Activated CD8-positive, alpha-beta memory T cell treated with anti-CD3 and anti-CD28 coated beads for 1 hour (primary cell): ENCODE results near the gene SLC38A10.
A peak's percentile ranks its signal among the peaks of the same experiment; 100 is the strongest.

ENCODE experiments used
- DNase-seq, 2 donors: peaks; one replicate each; pipeline ENCODE4 v3.0.0-alpha.2; 2020; ENCODE audit warnings: low read depth in 1 of 2; ENCODE audit errors: extremely low read depth in 1 of 2

SLC38A10 gene

GRCh38 chr17:81244358-81245023 is 50.6 kb downstream of the SLC38A10 start:
- no peak for DNase-seq

GRCh38 chr17:81243333-81243664 is 51.8 kb downstream of the SLC38A10 start:
- no peak for DNase-seq

DNA sequence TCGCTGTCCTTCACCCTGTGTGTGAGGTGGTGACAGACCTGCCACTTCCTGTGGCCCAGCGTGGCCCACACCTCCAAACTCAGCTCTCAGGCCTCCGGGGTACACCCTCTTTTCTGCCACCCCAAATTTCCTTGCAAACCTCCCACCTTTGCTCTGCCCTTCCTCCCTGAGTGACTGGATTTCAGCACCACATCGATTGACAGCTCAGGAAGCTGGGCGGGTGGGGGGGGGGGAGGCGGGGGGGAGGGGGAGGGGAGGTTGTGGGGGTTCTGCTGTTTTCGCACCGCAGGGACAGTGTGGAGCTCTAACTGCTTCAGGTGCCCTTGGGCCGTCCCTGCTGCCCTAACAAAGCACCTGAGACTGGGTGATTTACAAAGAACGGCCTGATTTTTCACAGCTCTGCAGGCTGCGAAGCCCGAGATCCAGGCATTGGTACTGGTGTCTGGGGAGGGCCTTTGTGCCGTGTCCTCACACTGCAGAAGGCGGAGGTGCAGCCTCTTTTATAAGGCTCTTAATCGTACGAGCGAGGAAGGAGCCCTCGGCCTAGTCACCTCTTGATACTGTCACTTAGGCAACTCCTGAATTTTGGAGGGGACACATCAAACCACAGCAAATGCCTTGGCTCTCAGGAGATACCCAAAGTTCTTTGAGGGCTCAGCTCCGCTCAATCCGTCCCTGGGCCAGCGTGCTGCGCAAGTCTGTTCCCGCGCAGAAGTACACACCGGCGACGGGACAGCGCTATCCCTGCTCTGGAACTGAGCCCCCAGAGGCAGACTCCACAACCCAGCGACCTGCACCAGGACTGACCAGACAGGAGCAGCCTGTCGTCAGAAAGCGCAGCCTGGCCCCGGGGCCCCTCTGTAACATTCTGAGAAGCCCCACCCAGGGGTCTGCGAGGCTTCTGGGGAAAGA is 52.4 kb downstream of the SLC38A10 start:
- no peak for DNase-seq

- peak in 1 of 2 donors; percentile 49 for DNase-seq
Observed at GRCh38 chr17:81241648-81242420, 53.3 kb downstream of the SLC38A10 start.

DNA sequence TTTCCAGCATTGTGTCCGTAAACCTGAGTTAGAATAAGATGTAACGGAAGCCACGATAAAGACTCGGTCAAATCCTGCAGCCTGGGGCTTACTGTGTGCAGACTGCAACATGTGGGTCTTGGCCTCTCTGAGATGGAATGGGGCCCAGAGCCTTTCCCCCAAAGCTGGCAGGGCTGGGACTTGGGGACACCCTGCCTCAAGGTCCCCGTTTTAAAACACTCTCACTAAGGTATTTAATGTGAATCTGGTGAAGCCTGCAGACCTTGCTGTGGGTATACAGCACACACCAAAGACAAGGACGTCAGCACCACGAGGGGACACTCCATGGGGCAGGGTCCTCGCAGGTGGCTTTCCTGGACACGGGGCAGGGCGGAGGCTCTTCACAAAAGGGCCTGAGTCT is 53.9 kb downstream of the SLC38A10 start:
- no peak for DNase-seq

- no peak for DNase-seq
Observed at GRCh38 chr17:81240761-81241160, 54.3 kb downstream of the SLC38A10 start.

DNA sequence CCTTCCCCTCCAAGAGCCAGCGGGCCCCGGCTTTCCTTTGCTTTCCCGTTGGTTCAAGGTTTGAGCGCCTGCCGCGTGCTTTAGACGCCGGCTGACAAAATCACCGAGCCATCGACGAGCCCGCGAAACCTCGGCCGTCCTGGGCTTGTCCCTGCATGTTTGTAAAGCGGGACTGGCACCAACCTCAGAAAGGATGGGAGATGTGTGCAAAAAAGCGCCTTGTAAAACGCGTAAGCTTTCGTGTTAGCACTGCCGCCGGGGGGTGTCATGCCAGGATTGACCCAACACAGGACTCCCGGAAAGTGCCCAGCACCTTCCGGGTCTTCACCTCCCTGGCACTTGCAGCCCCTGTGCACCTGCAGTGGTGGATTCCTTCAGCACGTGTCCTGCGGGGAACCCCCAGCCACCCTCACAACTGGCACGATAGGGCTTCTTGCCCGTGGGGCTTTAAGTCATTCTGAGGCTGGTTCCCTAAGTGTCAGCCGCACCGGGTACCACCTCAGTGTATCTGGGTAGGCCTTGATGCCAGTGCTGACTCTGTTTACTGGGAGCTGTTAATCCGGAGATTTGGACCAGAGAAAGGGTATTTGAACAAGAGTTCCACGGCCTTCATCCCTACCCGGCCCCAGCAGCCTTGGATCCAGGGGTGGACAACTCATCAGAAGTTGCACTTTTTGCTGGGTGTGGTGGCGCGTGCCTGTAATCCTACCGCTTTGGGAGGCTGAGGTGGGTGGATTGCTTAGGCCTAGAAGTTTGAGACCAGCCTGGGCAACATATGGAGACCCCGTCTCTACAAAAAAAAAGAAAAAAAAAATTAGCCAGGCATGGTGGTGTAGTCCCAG is 55.2 kb downstream of the SLC38A10 start:
- DNase-seq: no peak

DNA sequence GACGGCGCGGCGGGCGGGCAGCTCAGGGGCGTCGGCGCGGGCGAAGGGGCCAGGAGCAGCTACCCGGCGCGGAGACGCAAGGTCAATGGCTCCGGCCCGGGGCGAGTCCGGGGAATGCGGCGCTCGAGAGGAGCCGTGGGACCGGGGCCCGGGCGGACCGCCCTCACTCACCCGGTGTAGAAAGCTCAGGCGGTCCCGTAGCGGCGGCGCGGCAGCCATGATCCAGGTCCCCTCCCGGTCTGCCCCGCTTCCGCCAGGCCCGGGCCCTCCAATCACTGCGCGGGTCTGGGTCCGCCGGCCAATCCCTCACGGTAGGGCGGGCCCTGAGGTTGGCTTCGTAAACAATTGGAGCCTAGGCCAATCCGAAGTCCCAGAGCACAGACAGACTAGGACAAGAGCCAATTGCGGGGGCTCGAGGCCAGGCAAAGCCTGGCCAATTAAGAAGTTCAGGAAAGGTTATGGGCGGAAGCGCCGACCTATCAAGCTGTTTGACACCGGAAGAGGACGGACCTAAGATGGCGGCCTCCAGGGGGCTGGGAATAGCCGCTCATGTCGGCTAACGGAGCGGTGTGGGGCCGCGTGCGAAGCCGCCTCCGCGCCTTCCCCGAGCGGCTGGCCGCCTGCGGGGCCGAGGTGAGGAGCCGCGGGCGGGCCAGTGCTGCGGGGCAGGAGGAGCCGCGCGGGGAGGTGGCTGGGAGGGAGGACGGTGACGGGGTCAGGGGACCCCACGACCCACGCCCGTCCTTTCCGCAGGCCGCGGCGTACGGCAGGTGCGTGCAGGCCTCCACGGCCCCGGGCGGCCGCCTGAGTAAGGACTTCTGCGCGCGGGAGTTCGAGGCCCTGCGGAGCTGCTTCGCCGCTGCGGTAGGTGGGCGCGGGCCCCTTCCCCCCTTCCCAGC is 56.0 kb downstream of the SLC38A10 start, which contains the start of the genes NDUFAF8 and TEPSIN:
TSS of gene NDUFAF8 (plus strand) at position 504 of the 899 bp plus-strand sequence. CDS start at position 550, 46 bp downstream.
TSS of gene TEPSIN (minus strand) at position 241 of the 899 bp plus-strand sequence. CDS start at position 219, 22 bp downstream.
- peak; percentile 85 to 89 for DNase-seq

DNA sequence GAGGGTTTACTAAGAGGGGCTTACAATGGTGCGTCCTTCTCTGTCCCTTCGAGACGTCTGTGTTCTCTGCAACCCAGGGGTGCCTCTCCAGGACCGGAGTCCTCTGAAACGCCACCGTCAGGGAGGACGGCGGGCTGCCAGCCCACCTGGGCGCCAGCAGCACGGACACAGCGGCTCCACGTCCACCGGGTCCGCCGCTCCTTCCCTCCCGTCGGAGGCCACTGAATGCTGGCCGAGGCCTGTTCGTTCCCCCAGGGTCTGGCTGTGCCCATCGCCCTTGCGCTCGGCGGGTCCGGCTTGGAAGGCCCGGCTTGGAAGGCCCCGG is 56.7 kb downstream of the SLC38A10 start:
- no peak for DNase-seq

DNA sequence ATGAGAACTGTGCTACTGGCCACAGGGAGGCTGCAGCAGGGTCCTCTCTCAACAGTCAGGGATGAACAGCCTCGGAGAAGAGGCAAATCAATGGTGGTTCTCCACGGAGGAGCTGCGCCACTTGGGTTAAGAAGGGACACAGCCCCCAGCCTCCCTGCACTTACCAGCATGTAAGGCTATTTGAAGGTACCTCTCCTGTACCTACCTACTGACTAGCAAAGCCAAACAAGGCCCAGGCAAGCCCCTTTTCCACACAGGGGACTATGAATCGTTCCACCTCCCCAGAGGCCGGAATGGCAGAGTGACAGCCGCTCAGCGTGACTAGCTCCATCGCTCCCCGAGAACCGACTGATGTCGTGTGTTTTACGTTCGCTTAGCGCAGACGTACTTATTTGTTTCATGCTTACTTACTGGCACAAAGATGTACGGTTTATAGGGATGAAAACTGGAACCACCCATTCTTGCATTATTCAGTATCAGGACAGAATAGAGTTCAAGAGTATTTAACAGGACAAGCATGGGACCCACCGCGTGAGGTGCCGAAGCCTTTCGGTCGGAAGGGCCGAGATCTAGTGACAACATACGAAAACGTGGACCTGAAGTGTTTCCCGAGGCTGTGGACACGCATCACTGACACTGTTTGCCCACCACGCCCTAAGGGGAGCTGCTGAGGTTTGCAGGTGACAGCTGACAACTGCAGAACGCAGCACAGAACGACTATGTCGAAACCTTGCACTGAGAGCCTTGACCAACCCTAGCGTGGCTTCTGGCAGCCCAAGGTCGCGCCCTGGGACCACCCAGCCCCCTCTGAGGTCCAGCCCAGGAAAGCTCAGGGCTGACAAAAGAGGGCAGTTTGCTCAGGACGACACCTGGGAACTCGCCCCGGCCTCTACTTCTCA is 57.3 kb downstream of the SLC38A10 start:
- no peak for DNase-seq

GRCh38 chr17:81236784-81237183 is 58.3 kb downstream of the SLC38A10 start:
- no peak for DNase-seq

DNA sequence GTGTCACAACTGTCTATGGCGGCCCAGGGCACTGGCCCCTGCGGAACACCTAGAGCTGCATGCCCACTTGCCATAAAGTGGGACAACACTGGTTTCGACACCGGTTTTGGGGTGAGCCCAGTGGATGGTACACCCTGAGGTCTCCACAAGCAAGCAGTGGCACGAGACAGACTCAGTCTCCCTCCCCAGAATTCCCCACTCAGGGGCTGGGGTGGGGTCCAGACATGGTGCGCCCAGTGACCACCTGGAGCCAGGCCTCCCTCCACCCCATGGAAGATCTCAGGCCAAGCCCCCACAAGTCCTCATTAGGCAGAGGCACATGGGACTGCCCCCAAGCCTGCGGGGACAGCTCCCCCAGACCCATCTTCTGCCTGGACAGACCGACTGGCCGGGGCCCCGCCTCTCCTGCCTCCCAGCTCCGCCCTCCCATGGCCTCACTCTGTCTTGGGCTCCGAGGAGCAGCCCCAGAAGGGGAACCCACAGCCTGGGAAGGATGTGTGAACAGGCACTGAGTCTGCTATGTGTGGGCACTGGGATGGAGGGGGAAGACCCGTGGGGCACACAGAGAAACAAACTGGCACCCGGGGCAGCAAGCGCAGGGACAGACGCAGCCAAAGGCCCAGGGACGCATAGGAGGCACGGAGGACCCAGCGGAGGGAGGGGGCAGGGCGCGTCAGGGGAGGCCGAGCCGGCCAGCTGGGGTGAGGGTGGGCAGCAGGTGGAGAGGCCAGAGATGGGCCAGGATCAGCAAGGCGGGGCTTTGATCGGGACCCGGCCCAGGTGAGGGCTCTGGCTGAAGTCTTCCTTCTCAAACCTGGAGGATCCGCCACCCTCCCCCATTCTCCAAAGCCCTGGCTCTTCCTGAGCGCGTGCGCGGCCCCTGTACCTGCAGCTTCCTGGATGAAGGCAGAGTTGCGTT is 59.0 kb downstream of the SLC38A10 start:
- no peak for DNase-seq

DNA sequence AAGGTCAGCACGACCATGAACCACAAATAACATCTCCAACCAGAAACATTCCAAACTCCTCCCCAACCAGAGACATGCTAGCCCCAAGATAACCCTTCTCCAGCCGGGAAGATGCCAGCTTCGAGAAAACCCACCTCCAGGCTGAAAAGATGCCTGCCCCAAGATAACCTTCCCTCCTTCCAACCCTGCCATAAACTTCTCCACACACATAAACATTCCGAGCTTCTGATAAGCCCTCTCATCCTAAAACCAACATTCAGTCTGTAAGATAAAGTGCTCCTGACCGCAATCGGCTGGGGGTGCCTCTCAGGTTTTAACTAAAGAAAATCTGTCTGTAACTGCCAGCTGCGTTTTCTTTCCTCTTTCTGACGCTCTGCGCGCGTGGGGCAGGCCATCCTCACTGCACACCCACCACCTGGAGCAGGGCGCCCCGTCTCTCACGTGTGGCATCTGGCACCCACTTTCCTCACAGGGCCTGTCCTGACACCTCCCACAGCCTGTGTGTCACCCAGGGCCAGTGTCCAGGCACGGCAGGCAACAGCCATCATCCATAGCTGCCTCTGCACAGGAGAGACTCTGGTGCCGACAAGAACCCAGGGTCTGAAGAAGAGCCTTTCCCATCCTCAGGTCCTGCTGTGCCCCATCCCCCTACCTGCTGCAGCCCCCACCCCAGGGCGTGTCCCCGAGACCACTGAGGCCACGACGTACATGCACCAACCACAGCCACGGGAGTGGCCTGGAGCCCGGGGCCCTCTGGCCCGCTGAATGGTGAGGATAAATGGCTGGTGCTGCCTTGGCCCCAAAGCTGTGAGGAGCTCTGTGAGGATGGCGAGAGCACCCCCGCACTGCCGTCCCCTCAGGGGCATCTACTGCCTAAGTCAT is 59.9 kb downstream of the SLC38A10 start:
- DNase-seq: no peak

DNA sequence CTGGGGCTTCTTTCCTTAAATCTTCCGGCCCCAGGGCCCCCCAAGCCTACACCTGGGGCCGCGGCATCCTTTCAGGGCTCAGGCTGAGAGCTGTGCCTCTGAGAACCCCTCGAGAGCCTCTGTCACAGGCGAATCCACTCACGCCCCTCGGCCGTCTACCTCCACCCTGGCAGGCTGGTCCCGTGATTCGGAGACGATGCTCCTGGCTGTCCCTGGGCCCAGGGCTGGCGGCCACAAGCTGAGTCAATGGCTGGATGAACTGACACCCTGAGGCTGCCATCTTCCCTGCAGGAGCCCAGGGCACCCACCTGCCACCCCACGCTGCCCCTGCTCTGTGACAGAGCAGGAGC is 60.6 kb downstream of the SLC38A10 start:
- no peak for DNase-seq

GRCh38 chr17:81233811-81234505 is 61.1 kb downstream of the SLC38A10 start:
- DNase-seq: no peak

- DNase-seq: no peak
Observed at GRCh38 chr17:81233316-81233715, 61.8 kb downstream of the SLC38A10 start.
